Measurements from ENCODE around the gene DESI1.

Gene DESI1

DNA sequence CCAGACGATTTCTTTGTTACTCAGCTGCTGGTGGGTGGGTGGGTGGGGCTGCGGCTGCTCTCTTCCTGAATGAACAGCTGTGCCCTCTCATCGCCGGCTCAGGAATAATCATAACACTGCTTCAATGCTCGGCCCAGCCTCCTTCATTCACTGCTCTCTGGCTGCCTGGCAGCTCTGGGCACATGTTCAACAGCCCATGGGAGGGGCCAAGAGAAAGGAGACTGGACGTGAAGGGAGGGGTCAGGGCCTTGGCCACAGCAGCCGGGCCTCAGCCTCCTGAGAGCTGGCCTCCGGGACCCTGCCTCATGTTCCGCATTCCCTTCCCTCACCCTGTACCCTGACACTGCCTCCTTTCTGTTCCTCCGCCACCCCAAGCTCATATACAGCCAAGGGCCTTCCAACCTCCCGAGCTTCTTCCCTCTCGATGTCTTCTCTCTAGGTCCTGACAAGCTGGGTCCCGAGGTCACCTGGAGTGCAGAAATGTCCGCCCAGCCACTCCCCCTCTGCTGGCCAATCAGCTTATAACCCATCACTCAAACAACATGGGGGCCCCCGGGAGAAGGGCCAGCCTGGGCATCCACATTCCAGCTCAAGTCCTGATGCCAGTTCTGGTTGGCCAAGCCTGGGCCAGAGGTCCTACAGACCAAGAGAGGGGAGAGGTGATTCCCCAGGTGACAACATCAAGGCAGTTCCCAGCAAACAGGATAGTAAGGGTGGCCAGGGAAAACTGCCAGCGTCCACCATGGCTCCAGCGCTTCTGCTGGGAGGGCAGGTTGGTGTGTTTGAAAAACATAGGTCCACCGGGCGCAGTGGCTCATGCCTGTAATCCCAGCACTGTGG, 63.2 kb downstream of the DESI1 start:
- DNase-seq (ENCODE audit: low read depth): no peak

DNA sequence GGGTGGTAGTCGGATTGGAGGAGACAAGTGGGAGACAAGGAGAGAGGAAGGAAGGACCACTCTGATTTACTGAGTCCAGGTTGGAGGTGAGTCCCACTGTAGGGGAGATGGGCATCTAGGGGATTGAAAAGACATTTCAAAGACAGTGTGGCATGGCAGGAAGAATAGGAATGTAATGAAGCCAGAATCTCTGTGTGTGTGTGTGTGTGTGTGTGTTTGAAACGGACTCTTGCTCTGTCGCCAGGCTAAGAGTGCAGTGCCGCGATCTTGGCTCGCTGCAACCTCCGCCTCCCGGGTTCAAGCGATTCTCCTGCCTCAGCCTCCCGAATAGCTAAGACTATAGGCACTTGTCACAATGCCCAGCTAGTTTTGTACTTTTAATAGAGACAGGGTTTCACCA, 64.3 kb downstream of the DESI1 start:
- no peak for DNase-seq (ENCODE audit: low read depth)

DNA sequence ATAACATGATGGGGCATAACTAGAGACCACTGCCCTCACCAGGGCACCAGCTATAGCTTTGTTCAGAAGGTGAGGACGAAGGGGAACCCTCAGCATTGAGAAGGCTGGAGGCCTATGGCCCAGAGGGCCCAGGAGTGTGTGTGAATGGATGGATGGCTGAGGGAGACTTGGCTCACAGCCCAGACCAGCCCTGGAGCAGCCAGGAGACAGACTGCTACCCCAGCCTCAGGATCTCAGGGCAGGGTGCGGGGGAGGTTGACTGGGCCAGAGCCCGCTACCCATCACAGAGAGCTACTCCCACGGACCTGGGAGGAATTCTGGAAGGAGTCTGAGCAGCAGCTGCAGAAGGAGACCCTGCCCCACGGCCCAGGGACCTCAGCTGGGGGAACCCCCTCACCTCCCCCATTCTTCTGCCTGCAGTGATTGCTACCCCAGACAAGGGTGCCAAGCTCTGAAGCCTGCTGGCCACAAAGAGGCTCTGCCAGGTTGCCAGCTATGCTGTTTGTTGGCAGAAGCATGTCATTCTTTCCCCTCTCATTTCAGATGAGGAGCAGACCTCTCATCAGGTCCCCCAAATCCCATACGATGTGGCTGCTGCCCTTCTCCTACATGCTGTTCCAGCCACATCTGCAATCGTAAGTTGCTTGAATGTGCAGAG, 65.4 kb downstream of the DESI1 start:
- DNase-seq (ENCODE audit: low read depth): no peak

DNA sequence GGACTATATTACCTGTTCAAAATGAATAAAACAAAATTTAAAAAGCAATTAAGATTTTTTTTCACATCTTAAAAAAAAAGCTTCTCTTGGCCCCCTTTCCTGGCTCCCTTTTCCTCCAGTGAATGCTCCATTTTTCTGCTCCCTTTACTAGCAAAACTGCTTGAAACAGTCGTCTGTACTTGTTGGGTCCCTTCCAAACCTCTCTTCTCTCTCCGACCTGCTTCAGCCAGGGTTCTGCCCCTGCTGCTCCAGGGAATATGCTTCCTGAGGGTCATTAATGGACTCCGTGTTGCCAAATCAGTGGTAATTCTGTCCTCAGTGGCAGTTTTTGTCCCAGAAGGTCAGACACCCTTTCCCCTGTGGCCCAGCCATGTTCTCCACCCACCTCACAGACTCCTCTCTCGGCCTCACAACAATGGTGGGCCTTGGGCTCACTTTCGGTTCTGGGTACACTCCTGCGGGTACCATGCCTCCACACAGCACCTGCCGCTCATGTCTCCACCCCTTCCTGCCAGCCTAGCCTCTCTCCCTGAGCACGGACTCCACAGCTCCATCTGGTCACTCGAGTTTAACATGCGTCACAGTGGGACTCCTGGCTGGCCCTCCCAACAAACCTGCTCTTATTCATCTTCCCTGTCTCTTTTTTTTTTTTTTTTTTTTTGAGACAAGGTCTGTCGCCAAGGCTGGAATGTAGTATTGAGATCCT, 68.8 kb downstream of the DESI1 start:
- no peak for DNase-seq (ENCODE audit: low read depth)

DNA sequence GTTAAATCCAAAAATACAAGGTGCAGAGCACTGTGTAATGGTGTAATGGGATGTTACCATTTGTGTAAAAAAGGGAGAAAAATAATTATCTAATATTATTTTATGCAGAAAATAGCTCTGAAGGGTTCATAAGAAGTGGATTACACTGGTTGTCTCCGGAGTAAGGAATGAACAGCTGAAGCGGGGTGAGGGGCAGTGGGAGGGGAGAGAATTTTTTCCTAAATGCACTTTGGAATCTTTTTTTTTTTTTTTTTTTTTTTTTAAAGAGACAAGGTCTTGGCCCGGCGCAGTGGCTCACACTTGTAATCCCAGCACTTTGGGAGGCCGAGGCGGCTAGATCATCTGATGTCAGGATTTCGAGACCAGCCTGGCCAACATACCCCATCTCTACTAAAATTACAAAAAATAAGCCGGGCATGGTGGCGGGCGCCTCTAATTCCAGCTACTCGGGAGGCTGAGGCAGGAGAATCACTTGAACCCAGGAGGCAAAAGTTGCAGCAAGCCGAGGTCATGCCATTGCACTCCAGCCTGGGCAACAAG, 69.8 kb downstream of the DESI1 start:
- no peak for DNase-seq (ENCODE audit: low read depth)

DNA sequence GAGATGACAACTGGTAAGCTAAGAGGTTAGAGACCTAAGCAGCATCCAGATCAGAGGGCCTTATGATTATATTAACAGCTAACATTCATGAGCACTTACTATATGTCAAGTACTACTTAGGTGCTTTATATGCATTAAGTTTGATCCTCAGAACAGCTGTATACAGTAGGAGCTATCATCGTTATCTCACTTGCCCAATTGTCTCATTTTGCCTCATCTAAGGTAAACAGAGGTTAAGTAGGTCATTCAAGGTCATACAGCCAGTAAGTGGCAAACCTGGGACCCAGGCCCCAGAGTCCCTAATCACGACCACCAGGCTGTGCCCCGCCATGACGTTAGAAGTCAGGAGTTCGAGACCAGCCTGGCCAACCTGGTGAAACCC, 72.0 kb downstream of the DESI1 start:
- no peak for DNase-seq (ENCODE audit: low read depth)
